Mesenchymal stem cell (in vitro differentiated cells and primary cell): Measurements from ENCODE around the gene PLD3.

ENCODE experiments used
- DNase-seq: peaks from one replicate; pipeline ENCODE4 v3.0.0-alpha.2; 2013
- H2AFZ ChIP-seq: one replicate; pipeline ENCODE4 v1.6.1; 2013; ENCODE audit warnings: low read depth, mild to moderate bottlenecking, control low read depth, inconsistent platforms, low read length, moderate library complexity
- H2AK5ac ChIP-seq: 2 replicates; pipeline ENCODE4 v1.6.1; 2013; ENCODE audit warnings: low read length, moderate library complexity, mild to moderate bottlenecking, inconsistent platforms; ENCODE audit not compliant: severe bottlenecking
- H2BK120ac ChIP-seq: one replicate; pipeline ENCODE4 v1.6.1; 2013; ENCODE audit warnings: low read depth, mild to moderate bottlenecking, inconsistent platforms, low read length, moderate library complexity
- H2BK12ac ChIP-seq, 2 experiments: one replicate each; pipeline ENCODE4 v1.6.1; 2013; ENCODE audit warnings: inconsistent platforms in 2 of 2, low read length in 2 of 2, mild to moderate bottlenecking in 2 of 2, moderate library complexity in 2 of 2, control low read depth in 1 of 2
- H2BK15ac ChIP-seq: one replicate; pipeline ENCODE4 v1.6.1; 2013; ENCODE audit warnings: mild to moderate bottlenecking, low read depth, inconsistent platforms; ENCODE audit not compliant: poor library complexity, severe bottlenecking
- H2BK5ac ChIP-seq: 2 replicates; pipeline ENCODE4 v1.6.1; 2013; ENCODE audit warnings: low read depth, mild to moderate bottlenecking, low read length, control low read depth, inconsistent platforms; ENCODE audit not compliant: poor library complexity, severe bottlenecking
- H3K14ac ChIP-seq, 2 experiments: one replicate each; pipeline ENCODE4 v1.6.1; 2013; ENCODE audit warnings: inconsistent platforms in 2 of 2, low read length in 2 of 2, control low read depth in 1 of 2, mild to moderate bottlenecking in 1 of 2, moderate library complexity in 1 of 2
- H3K18ac ChIP-seq, 2 experiments: one replicate each; pipeline ENCODE4 v1.6.1; 2013; ENCODE audit warnings: inconsistent platforms in 2 of 2, low read length in 2 of 2, control low read depth in 1 of 2, low read depth in 1 of 2, mild to moderate bottlenecking in 1 of 2
- H3K23ac ChIP-seq, 2 experiments: one replicate each; pipeline ENCODE4 v1.6.1; 2013; ENCODE audit warnings: inconsistent platforms in 2 of 2, low read length in 2 of 2, mild to moderate bottlenecking in 2 of 2, moderate library complexity in 2 of 2, control low read depth in 1 of 2
- H3K27ac ChIP-seq: 2 replicates; pipeline ENCODE4 v1.5.1; 2013; ENCODE audit warnings: mild to moderate bottlenecking, moderate library complexity, low read length, control low read depth, inconsistent platforms; ENCODE audit not compliant: poor library complexity, severe bottlenecking
- H3K27me3 ChIP-seq, 2 experiments: 2 replicates each; pipeline versions ENCODE4 v1.6.1 to v1.7.0; 2013; ENCODE audit warnings: low read length in 2 of 2, mild to moderate bottlenecking in 2 of 2, moderate library complexity in 2 of 2, control low read depth in 1 of 2, inconsistent platforms in 1 of 2; ENCODE audit not compliant: control insufficient read depth in 1 of 2, insufficient read depth in 1 of 2
- H3K36me3 ChIP-seq, 2 experiments: 2 replicates each; pipeline versions ENCODE4 v1.6.1 to v1.7.0; 2013; ENCODE audit warnings: low read length in 2 of 2, control low read depth in 1 of 2, inconsistent platforms in 1 of 2, low read depth in 1 of 2, mild to moderate bottlenecking in 1 of 2; ENCODE audit not compliant: insufficient read depth in 2 of 2, control insufficient read depth in 1 of 2
- H3K4ac ChIP-seq, 2 experiments: one replicate each; pipeline ENCODE4 v1.6.1; 2013; ENCODE audit warnings: inconsistent platforms in 2 of 2, low read length in 2 of 2, mild to moderate bottlenecking in 2 of 2, moderate library complexity in 2 of 2, control low read depth in 1 of 2, low read depth in 1 of 2
- H3K4me1 ChIP-seq: 2 replicates; pipeline ENCODE4 v1.6.1; 2013; ENCODE audit warnings: low read depth, low read length, control low read depth; ENCODE audit not compliant: control insufficient read depth, insufficient read depth
- H3K4me2 ChIP-seq: 2 replicates; pipeline ENCODE4 v1.6.1; 2013; ENCODE audit warnings: low read length, mild to moderate bottlenecking, inconsistent platforms; ENCODE audit not compliant: poor library complexity, severe bottlenecking
- H3K4me3 ChIP-seq, 2 experiments: 2 replicates each; pipeline versions ENCODE4 v1.5.1 to v1.7.0; 2013; ENCODE audit warnings: low read length in 2 of 2, mild to moderate bottlenecking in 2 of 2, control low read depth in 1 of 2, low read depth in 1 of 2; ENCODE audit not compliant: insufficient read depth in 1 of 2
- H3K79me1 ChIP-seq: replicated peaks from 2 replicates; pipeline ENCODE4 v1.6.1; 2013; ENCODE audit warnings: mild to moderate bottlenecking, control low read depth, low read length, inconsistent platforms; ENCODE audit not compliant: poor library complexity, severe bottlenecking
- H3K9ac ChIP-seq: 2 replicates; pipeline ENCODE4 v1.7.0; 2013; ENCODE audit warnings: mild to moderate bottlenecking, low read length, moderate library complexity
- H3K9me3 ChIP-seq: 2 replicates; pipeline ENCODE4 v1.7.0; 2013; ENCODE audit warnings: mild to moderate bottlenecking, low read length; ENCODE audit not compliant: control insufficient read depth
- H4K8ac ChIP-seq: one replicate; pipeline ENCODE4 v1.6.1; 2013; ENCODE audit warnings: inconsistent platforms, mild to moderate bottlenecking, low read length, moderate library complexity
- H4K91ac ChIP-seq: one replicate; pipeline ENCODE4 v1.6.1; 2013; ENCODE audit warnings: mild to moderate bottlenecking, low read length, inconsistent platforms
- WGBS: methylation state at CpG from one replicate; pipeline ENCODE4 v1.1.7; 2013; ENCODE audit warnings: mixed read lengths; 5-methylcytosine and 5-hydroxymethylcytosine counted together

Gene PLD3

DNA sequence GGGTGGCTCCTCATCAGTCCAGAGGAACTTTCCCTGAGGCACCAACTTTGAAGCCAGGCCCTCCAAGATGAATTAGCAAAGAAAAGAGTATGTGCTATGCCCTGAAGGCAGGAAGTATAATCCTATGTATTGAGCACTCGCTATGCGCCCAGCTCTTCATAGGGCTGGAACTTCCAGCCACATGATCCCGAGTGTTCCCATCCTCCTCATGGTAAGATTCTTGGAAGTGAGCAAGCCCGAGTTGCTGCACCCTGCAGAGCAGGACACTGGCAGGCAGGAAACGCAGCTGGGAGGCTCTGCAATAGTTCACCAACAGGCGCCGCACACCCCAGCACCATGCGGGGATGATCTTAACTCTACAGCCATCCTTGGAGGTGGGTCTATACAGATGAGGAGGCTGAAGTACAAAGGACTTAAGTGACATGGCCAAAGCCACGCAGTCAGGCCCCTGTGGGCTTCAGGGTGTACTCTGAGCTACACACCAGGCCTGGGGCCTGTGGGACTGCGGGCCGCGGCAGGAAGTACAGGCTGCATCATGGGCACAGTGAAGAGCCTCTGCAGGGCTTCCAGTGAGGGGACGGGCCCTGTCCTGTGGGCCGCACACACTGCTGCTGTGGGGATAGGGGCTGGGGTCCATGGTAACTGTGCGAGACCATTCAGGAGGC is 25.4 kb upstream of the PLD3 start:
- no peak overlapping the region for H2BK15ac ChIP-seq
- H3K27me3 ChIP-seq: no peaks in the 10 kb centered on the region
- no peak overlapping the region for H3K9ac ChIP-seq
- H3K14ac ChIP-seq: no peak overlapping the region
- no peak overlapping the region for H2BK5ac ChIP-seq
- H4K8ac ChIP-seq: no peak overlapping the region
- no peak overlapping the region for H2BK120ac ChIP-seq
- H3K36me3 ChIP-seq: peaks cover 75 to 83% of the 10 kb centered on the region in 2 experiments
- peaks cover 19% of the 10 kb centered on the region for H3K4me1 ChIP-seq
- no peak for DNase-seq
- H3K27ac ChIP-seq: peak overlapping the region; percentile 86
- H3K18ac ChIP-seq: no peak overlapping the region
- peak overlapping the region; percentile 46 for H2AK5ac ChIP-seq
- no peak overlapping the region for H3K23ac ChIP-seq
- no peak overlapping the region for H2AFZ ChIP-seq
- H2BK12ac ChIP-seq: no peak overlapping the region
- peaks cover 25% of the 10 kb centered on the region for H3K79me1 ChIP-seq
- no peaks in the 10 kb centered on the region for H3K9me3 ChIP-seq
- 95% methylated on average over 15 of the region's 15 CpGs for WGBS
- no peak overlapping the region for H3K4me3 ChIP-seq
- H3K4ac ChIP-seq: no peak overlapping the region
- H4K91ac ChIP-seq: no peak overlapping the region
- no peak overlapping the region for H3K4me2 ChIP-seq

DNA sequence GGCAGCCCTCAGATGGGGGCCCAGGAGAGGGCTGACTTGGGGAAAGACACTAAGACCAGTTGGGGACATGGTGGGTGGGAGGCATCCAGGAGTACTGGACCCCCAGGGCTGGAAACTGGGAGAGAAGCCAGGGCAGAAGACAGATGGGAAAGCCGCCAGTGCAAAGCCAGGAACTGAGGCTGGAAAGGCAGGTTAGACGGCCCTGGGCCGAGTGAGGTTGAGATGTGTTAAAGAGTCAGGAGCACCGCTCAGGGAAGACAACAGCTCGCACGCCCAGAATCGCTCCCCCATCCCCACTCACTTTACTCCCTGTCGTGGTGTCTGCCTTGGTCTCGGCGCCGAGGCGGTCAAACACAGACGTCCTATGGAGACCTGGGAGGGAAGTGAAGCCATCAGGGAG is 24.8 kb upstream of the PLD3 start:
- Histone ChIP-seq H3K27ac (peak overlapping the region; percentile 86), H4K8ac (no peak overlapping the region), H2AK5ac (peak overlapping the region; percentile 46), H3K36me3 (peaks cover 76 to 83% of the 10 kb centered on the region in 2 experiments), H2BK120ac (no peak overlapping the region), H2BK5ac (no peak overlapping the region), H2BK12ac (no peak overlapping the region), H3K23ac (no peak overlapping the region), H3K79me1 (peaks cover 28% of the 10 kb centered on the region), H3K4me1 (peaks cover 19% of the 10 kb centered on the region), H2AFZ (no peak overlapping the region), H3K14ac (no peak overlapping the region), H3K9me3 (no peaks in the 10 kb centered on the region), H4K91ac (no peak overlapping the region), H3K4ac (no peak overlapping the region), H3K4me2 (no peak overlapping the region), H3K18ac (no peak overlapping the region), H2BK15ac (no peak overlapping the region), H3K9ac (no peak overlapping the region), H3K4me3 (no peak overlapping the region), H3K27me3 (no peaks in the 10 kb centered on the region)
- DNase-seq: no peak
- 97% methylated on average over 5 of the region's 13 CpGs for WGBS

DNA sequence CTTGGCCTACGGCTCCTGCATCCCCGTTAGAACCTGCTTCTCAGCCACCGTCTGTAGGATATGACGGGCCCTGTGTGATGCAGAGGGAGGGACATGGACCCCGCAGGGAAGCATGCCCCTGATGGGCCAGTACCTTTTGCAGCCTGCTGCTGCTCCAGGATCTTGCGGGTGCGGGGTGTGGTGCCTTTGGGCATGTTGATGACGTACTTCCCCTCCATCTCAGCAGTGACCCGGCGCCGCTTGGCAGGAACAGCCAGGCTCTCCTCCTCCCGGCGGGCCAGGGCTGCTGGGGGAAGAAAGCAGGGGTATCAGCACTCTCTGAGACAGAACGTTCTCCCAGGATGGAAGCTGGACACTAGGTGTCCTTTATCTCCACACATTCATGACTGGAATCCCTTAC is 22.3 kb upstream of the PLD3 start:
- Histone ChIP-seq H3K9ac (no peak overlapping the region), H3K14ac (no peak overlapping the region), H3K18ac (no peak overlapping the region), H3K36me3 (peaks cover 66 to 90% of the 10 kb centered on the region in 2 experiments), H3K27me3 (no peaks in the 10 kb centered on the region), H2AFZ (no peak overlapping the region), H2BK12ac (no peak overlapping the region), H2BK15ac (no peak overlapping the region), H3K4me1 (peaks cover 21% of the 10 kb centered on the region), H4K91ac (no peak overlapping the region), H2BK5ac (no peak overlapping the region), H3K79me1 (peaks cover 16% of the 10 kb centered on the region), H3K4ac (no peak overlapping the region), H2AK5ac (no peak overlapping the region), H3K27ac (no peak overlapping the region), H4K8ac (no peak overlapping the region), H3K4me2 (no peak overlapping the region), H2BK120ac (no peak overlapping the region), H3K23ac (no peak overlapping the region), H3K9me3 (no peaks in the 10 kb centered on the region), H3K4me3 (no peak overlapping the region)
- no peak for DNase-seq
- WGBS: 95% methylated on average over 14 of the region's 14 CpGs

DNA sequence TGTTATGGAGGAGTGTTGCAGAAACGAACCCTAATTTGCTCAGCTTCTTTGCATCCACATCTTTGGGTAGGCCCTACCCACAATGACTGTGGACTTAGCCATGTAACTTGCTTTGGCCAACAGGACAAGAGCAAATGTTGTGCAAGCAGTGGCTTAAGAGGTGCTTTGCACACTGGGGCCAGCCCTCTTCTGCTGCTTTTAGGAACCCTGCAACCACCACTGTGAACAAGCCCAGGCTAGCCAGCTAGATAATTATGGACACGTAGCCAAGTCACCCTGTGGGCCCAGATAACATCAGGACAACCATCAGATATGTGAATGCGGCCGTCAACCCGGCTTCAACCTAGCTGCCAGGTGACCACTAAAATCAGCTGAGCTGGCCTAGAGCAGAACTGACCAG is 17.4 kb upstream of the PLD3 start:
- H3K4ac ChIP-seq: no peak overlapping the region
- no peak for DNase-seq
- H2BK5ac ChIP-seq: no peak overlapping the region
- peaks cover 8% of the 10 kb centered on the region for H3K79me1 ChIP-seq
- no peaks in the 10 kb centered on the region for H3K27me3 ChIP-seq
- no peak overlapping the region for H3K4me3 ChIP-seq
- H2BK12ac ChIP-seq: no peak overlapping the region
- H2BK120ac ChIP-seq: no peak overlapping the region
- no peak overlapping the region for H4K91ac ChIP-seq
- H2AFZ ChIP-seq: no peak overlapping the region
- H3K9me3 ChIP-seq: no peaks in the 10 kb centered on the region
- 98% methylated on average over 5 of the region's 5 CpGs for WGBS
- H2BK15ac ChIP-seq: no peak overlapping the region
- no peak overlapping the region for H3K18ac ChIP-seq
- H4K8ac ChIP-seq: no peak overlapping the region
- no peak overlapping the region for H3K14ac ChIP-seq
- H3K27ac ChIP-seq: no peak overlapping the region
- no peak overlapping the region for H3K9ac ChIP-seq
- H2AK5ac ChIP-seq: no peak overlapping the region
- H3K36me3 ChIP-seq: peaks cover 65 to 80% of the 10 kb centered on the region in 2 experiments
- H3K23ac ChIP-seq: no peak overlapping the region
- peaks cover 5% of the 10 kb centered on the region for H3K4me1 ChIP-seq
- H3K4me2 ChIP-seq: no peak overlapping the region
